SK-N-SH (cell line): ENCODE measurements around the gene BTBD6. TPM values are rescaled to one million over a fixed set of nuclear protein-coding genes. Genes with fewer than 3 reads are reported as not detected.

Experiments used
- CTCF ChIA-PET: fragments of 300-600, 350-600 bp; formaldehyde crosslinking; extraction: SDS; loops from one replicate; lab custom pipeline; 2021; lab: Yijun Ruan, JAX
- POLR2A ChIA-PET: fragments of 350-600 bp; sonication (Branson Sonifier 250); formaldehyde crosslinking; extraction: SDS; loops from one replicate; lab custom pipeline; 2020; ENCODE audit warnings: antibody characterized with exemption, inconsistent platforms; lab: Yijun Ruan, JAX
- DNase-seq: peaks from one replicate; pipeline ENCODE4 v3.0.0; 2012
- H2AFZ ChIP-seq: fragments of 200-600 bp; sonication (generic); 2 replicates; pipeline ENCODE4 v1.8.1; 2016; ENCODE audit warnings: antibody characterized with exemption, mild to moderate bottlenecking, low read depth
- H3F3A ChIP-seq: fragments of 200-600 bp; sonication (generic); replicated peaks from 2 replicates; pipeline ENCODE3; 2016; ENCODE audit warnings: antibody characterized with exemption, mild to moderate bottlenecking; ENCODE audit not compliant: insufficient read depth
- H3K27ac ChIP-seq, 2 experiments: fragments of 200-500 bp in 1 of 2; fragments of 200-600 bp in 1 of 2; sonication (Bioruptor generic) in 1 of 2; sonication (generic), shearing (Covaris generic) in 1 of 2; 2 replicates each; pipeline versions ENCODE4 v1.5.1 to v1.6.1; 2014 to 2016; ENCODE audit warnings: low read depth in 2 of 2, inconsistent platforms in 1 of 2, low read length in 1 of 2, mild to moderate bottlenecking in 1 of 2, mixed read lengths in 1 of 2
- H3K27me3 ChIP-seq: fragments of 200-600 bp; sonication (generic), shearing (Covaris generic); 2 replicates; pipeline ENCODE4 v1.6.1; 2016; ENCODE audit warnings: mixed run types; ENCODE audit not compliant: insufficient read depth
- H3K36me3 ChIP-seq, 2 experiments: fragments of 200-500 bp in 1 of 2; fragments of 200-600 bp in 1 of 2; sonication (Bioruptor generic) in 1 of 2; sonication (generic) in 1 of 2; replicated peaks in 1 of 2; 2 replicates each; pipeline versions ENCODE3 to v1.5.1; 2014 to 2016; ENCODE audit warnings: low read length in 1 of 2, mild to moderate bottlenecking in 1 of 2; ENCODE audit not compliant: insufficient read depth in 2 of 2, control insufficient read depth in 1 of 2
- H3K4me1 ChIP-seq, 2 experiments: fragments of 200-500 bp in 1 of 2; fragments of 200-600 bp in 1 of 2; sonication (Bioruptor generic) in 1 of 2; sonication (generic), shearing (Covaris generic) in 1 of 2; 2 replicates each; pipeline versions ENCODE4 v1.5.1 to v1.6.1; 2014 to 2016; ENCODE audit warnings: low read depth in 1 of 2, low read length in 1 of 2, mixed run types in 1 of 2; ENCODE audit not compliant: insufficient read depth in 2 of 2, control insufficient read depth in 1 of 2
- H3K4me2 ChIP-seq: fragments of 200-600 bp; sonication (generic), shearing (Covaris generic); 2 replicates; pipeline ENCODE4 v1.6.1; 2017; ENCODE audit warnings: mixed run types
- H3K4me3 ChIP-seq, 2 experiments: fragments of 200-500 bp in 1 of 2; fragments of 200-600 bp in 1 of 2; sonication (Bioruptor generic) in 1 of 2; sonication (generic), shearing (Covaris generic) in 1 of 2; 2 replicates each; pipeline versions ENCODE4 v1.5.1 to v1.8.1; 2014 to 2016; ENCODE audit warnings: low read depth in 2 of 2, inconsistent platforms in 1 of 2, low read length in 1 of 2, mild to moderate bottlenecking in 1 of 2, mixed read lengths in 1 of 2, moderate library complexity in 1 of 2
- H3K79me2 ChIP-seq: fragments of 200-600 bp; sonication (generic); 2 replicates; pipeline ENCODE4 v1.8.1; 2017; ENCODE audit warnings: mild to moderate bottlenecking; ENCODE audit not compliant: insufficient read depth
- H3K9ac ChIP-seq: fragments of 200-600 bp; sonication (generic); 2 replicates; pipeline ENCODE4 v1.6.1; 2017; ENCODE audit warnings: mixed run types
- H3K9me2 ChIP-seq: fragments of 200-600 bp; sonication (generic); 2 replicates; pipeline ENCODE4 v1.6.1; 2017; ENCODE audit warnings: mixed run types
- H3K9me3 ChIP-seq: fragments of 200-600 bp; sonication (generic); 2 replicates; pipeline ENCODE4 v1.6.1; 2017; ENCODE audit warnings: mixed run types, mild to moderate bottlenecking, moderate library complexity
- H4K20me1 ChIP-seq: fragments of 200-600 bp; sonication (generic); 2 replicates; pipeline ENCODE4 v1.6.1; 2017; ENCODE audit warnings: mild to moderate bottlenecking, mixed run types; ENCODE audit not compliant: insufficient read depth
- FOXM1 ChIP-seq: IDR thresholded peaks from 2 replicates; pipeline ENCODE4 v1.4.0; 2012; ENCODE audit warnings: low read depth, mild to moderate bottlenecking
- RAD21 ChIP-seq: IDR thresholded peaks from 2 replicates; pipeline ENCODE4 v1.6.1; 2012; ENCODE audit warnings: mild to moderate bottlenecking, low read length
- SIN3A ChIP-seq: IDR thresholded peaks from 2 replicates; pipeline ENCODE4 v1.6.1; 2012; ENCODE audit warnings: low read depth, mild to moderate bottlenecking, low read length, moderate library complexity, borderline replicate concordance
- TAF1 ChIP-seq: IDR thresholded peaks from 2 replicates; pipeline ENCODE4 v1.6.1; 2012; ENCODE audit warnings: low read depth, mild to moderate bottlenecking, low read length, moderate library complexity, borderline replicate concordance
- TEAD4 ChIP-seq: IDR thresholded peaks from 2 replicates; pipeline ENCODE4 v1.4.0; 2012; ENCODE audit warnings: mild to moderate bottlenecking, borderline replicate concordance; ENCODE audit not compliant: insufficient read depth
- WGBS: methylation state at CpG from one replicate; pipeline ENCODE4 v1.1.6; 2017; ENCODE audit warnings: low lambda C conversion rate; 5-methylcytosine and 5-hydroxymethylcytosine counted together
- polyA plus RNA-seq, 3 experiments: library from polyadenylated mRNA; depleted of rRNA; stranded (reverse); fragments of >200 nt; gene quantifications; 2 replicates each; pipeline ENCODE4 v1.2.3, GENCODE V29; 2012
- TF ChIP-seq, protein P1 (sequence below): fragments of 150-350 bp; IDR thresholded peaks from 2 replicates; pipeline ENCODE4 v1.6.1; 2017; ENCODE audit warnings: antibody characterized with exemption, low read length, low read depth, borderline replicate concordance
- TF ChIP-seq, protein P2 (sequence below): IDR thresholded peaks from 2 replicates; pipeline ENCODE4 v1.6.1; 2012; ENCODE audit warnings: mild to moderate bottlenecking, low read depth, low read length, moderate library complexity

The BTBD6 gene
- polyA plus RNA-seq, 1 of the 3 experiments (the other 2 are of a cell fraction): 20.9 TPM

DNA sequence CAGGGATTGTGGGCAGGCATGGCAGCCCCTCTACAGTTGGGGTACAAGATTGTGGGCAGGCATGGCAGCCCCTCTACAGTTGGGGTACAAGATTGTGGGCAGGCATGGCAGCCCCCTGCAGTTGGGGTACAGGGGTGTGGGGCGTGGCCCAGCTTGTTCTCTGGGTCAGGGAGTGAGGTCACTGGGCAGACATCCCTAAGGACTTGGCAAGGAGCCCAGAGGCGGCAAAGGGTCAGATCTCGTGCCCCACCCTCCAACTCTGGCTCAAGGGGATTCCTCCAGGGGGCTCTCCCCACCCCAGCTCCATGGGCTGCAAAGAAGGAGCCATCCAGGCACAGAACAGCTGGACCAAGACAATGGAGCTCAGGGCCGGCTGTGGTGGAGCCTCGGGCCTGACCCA is 41.5 kb upstream of the BTBD6 start:
- no peak for TF ChIP-seq TAF1
- TF ChIP-seq SIN3A: no peak
- no peak for TF ChIP-seq FOXM1
- TF ChIP-seq, protein P1, sequence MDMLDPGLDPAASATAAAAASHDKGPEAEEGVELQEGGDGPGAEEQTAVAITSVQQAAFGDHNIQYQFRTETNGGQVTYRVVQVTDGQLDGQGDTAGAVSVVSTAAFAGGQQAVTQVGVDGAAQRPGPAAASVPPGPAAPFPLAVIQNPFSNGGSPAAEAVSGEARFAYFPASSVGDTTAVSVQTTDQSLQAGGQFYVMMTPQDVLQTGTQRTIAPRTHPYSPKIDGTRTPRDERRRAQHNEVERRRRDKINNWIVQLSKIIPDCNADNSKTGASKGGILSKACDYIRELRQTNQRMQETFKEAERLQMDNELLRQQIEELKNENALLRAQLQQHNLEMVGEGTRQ: no peak
- TF ChIP-seq TEAD4: no peak
- TF ChIP-seq, protein P2, sequence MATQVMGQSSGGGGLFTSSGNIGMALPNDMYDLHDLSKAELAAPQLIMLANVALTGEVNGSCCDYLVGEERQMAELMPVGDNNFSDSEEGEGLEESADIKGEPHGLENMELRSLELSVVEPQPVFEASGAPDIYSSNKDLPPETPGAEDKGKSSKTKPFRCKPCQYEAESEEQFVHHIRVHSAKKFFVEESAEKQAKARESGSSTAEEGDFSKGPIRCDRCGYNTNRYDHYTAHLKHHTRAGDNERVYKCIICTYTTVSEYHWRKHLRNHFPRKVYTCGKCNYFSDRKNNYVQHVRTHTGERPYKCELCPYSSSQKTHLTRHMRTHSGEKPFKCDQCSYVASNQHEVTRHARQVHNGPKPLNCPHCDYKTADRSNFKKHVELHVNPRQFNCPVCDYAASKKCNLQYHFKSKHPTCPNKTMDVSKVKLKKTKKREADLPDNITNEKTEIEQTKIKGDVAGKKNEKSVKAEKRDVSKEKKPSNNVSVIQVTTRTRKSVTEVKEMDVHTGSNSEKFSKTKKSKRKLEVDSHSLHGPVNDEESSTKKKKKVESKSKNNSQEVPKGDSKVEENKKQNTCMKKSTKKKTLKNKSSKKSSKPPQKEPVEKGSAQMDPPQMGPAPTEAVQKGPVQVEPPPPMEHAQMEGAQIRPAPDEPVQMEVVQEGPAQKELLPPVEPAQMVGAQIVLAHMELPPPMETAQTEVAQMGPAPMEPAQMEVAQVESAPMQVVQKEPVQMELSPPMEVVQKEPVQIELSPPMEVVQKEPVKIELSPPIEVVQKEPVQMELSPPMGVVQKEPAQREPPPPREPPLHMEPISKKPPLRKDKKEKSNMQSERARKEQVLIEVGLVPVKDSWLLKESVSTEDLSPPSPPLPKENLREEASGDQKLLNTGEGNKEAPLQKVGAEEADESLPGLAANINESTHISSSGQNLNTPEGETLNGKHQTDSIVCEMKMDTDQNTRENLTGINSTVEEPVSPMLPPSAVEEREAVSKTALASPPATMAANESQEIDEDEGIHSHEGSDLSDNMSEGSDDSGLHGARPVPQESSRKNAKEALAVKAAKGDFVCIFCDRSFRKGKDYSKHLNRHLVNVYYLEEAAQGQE: no peak
- Histone ChIP-seq H3K9me2 (no peaks in the 10 kb centered on the region), H2AFZ (no peak overlapping the region), H3K4me1 (peaks cover 0 to 96% of the 10 kb centered on the region in 2 experiments; a peak in 1 of 4 replicates), H4K20me1 (no peaks in the 10 kb centered on the region), H3K27me3 (no peaks in the 10 kb centered on the region), H3K36me3 (peaks cover 0 to 10% of the 10 kb centered on the region in 2 experiments), H3K4me2 (no peak overlapping the region), H3K9me3 (no peaks in the 10 kb centered on the region), H3K9ac (no peak overlapping the region), H3F3A (no peaks in the 10 kb centered on the region), H3K4me3 (no peak overlapping the region), H3K79me2 (no peaks in the 10 kb centered on the region), H3K27ac (peak overlapping the region in 1 of 2 experiments; percentile 22; a peak in 1 of 4 replicates)
- CTCF ChIA-PET: interaction anchor here (0.7 to 2.4 kb wide), 9 partner anchors 12 to 161 kb away, joined by 3 to 10 read pairs (median 4); partner anchors contain the start of gene BTBD6
- no peak for DNase-seq
- WGBS: 80% methylated on average over 2 of the region's 5 CpGs
- POLR2A ChIA-PET: no interaction called here

DNA sequence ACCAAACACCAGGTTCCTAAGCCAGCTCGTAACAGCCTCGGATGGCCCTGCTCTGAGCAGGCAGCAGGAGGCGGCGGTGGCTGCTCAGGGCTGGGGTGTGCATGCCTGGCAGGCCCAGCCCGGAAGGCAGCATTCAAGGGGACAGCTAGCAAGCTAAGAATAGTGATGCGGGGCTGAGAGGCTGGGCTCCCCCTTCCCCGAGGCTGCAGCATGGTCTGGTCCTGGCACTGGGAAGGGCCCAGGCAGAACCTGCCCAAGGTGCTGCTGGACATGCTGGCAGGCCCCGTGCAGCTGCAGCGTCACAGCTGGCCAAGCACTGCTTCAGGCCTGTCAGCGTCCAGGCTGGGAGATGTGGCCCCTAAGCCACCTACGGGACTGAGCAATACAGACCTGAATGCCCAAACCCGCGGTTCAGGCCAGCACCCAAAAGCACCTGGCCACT is 40.9 kb upstream of the BTBD6 start:
- no peak for DNase-seq
- Histone ChIP-seq H3K4me1 (peaks cover 0 to 96% of the 10 kb centered on the region in 2 experiments; a peak in 1 of 4 replicates), H2AFZ (no peak overlapping the region), H3K9me3 (no peaks in the 10 kb centered on the region), H3K4me3 (no peak overlapping the region), H3K36me3 (peaks cover 0 to 10% of the 10 kb centered on the region in 2 experiments), H4K20me1 (no peaks in the 10 kb centered on the region), H3K9me2 (no peaks in the 10 kb centered on the region), H3F3A (no peaks in the 10 kb centered on the region), H3K9ac (no peak overlapping the region), H3K27me3 (no peaks in the 10 kb centered on the region), H3K79me2 (no peaks in the 10 kb centered on the region), H3K27ac (peak overlapping the region in 1 of 2 experiments; percentile 20; a peak in 1 of 4 replicates), H3K4me2 (no peak overlapping the region)
- CTCF ChIA-PET: interaction anchor here (0.7 to 2.4 kb wide), 8 partner anchors 12 to 162 kb away, joined by 3 to 10 read pairs (median 4); no protein-coding TSS in a partner anchor
- 0 out of 2 replicates have a peak, but pooled peaks have one; percentile 3 for TF ChIP-seq RAD21
- TF ChIP-seq TEAD4: no peak
- WGBS: 94% methylated on average over 8 of the region's 13 CpGs
- POLR2A ChIA-PET: no interaction called here
